GM23248 (cell line): ENCODE data around the gene APMAP. TPM values are rescaled to one million over a fixed set of nuclear protein-coding genes. Genes with fewer than 3 reads are reported as not detected.

Experiments used
- DNase-seq: peaks from one replicate; pipeline ENCODE4 v3.0.0-alpha.2; 2015
- H2AFZ ChIP-seq: fragments of 200-600 bp; sonication (generic); 2 replicates; pipeline ENCODE4 v1.6.1; 2016; ENCODE audit warnings: antibody characterized with exemption
- H3F3A ChIP-seq: fragments of 200-600 bp; sonication (generic); 2 replicates; pipeline ENCODE4 v1.6.1; 2016; ENCODE audit warnings: mild to moderate bottlenecking, antibody characterized with exemption, mixed run types; ENCODE audit not compliant: insufficient read depth
- H3K27ac ChIP-seq: fragments of 200-600 bp; sonication (generic); 2 replicates; pipeline ENCODE4 v1.5.1; 2016; ENCODE audit warnings: mild to moderate bottlenecking
- H3K27me3 ChIP-seq: fragments of 200-600 bp; sonication (generic); replicated peaks from 2 replicates; pipeline ENCODE4 v1.6.1; 2016; ENCODE audit warnings: mild to moderate bottlenecking; ENCODE audit not compliant: insufficient read depth
- H3K36me3 ChIP-seq: fragments of 200-600 bp; sonication (generic); 2 replicates; pipeline ENCODE4 v1.6.1; 2016; ENCODE audit warnings: low read depth, mild to moderate bottlenecking
- H3K4me1 ChIP-seq: fragments of 200-600 bp; sonication (generic); 2 replicates; pipeline ENCODE4 v1.6.1; 2016; ENCODE audit warnings: mild to moderate bottlenecking; ENCODE audit not compliant: insufficient read depth
- H3K4me2 ChIP-seq: fragments of 200-600 bp; sonication (generic); one replicate; pipeline ENCODE4 v1.6.1; 2016; ENCODE audit warnings: mild to moderate bottlenecking; ENCODE audit not compliant: unreplicated experiment
- H3K4me3 ChIP-seq: fragments of 200-600 bp; sonication (generic); 2 replicates; pipeline ENCODE4 v1.5.1; 2016; ENCODE audit warnings: mild to moderate bottlenecking
- H3K79me2 ChIP-seq: fragments of 200-600 bp; sonication (generic); 2 replicates; pipeline ENCODE4 v1.6.1; 2016; ENCODE audit warnings: mild to moderate bottlenecking; ENCODE audit not compliant: insufficient read depth
- H3K9ac ChIP-seq: fragments of 200-600 bp; sonication (generic); 2 replicates; pipeline ENCODE4 v1.6.1; 2016; ENCODE audit warnings: mild to moderate bottlenecking
- H3K9me2 ChIP-seq: fragments of 200-600 bp; sonication (generic); 2 replicates; pipeline ENCODE4 v1.6.1; 2016; ENCODE audit warnings: mixed run types, mild to moderate bottlenecking, moderate library complexity; ENCODE audit not compliant: insufficient read depth
- H3K9me3 ChIP-seq: fragments of 200-600 bp; sonication (generic); one replicate; pipeline ENCODE4 v1.6.1; 2017; ENCODE audit warnings: low read depth
- H4K20me1 ChIP-seq: fragments of 200-600 bp; sonication (generic); 2 replicates; pipeline ENCODE4 v1.6.0; 2016; ENCODE audit not compliant: insufficient read depth
- EZH2 ChIP-seq: fragments of 200-600 bp; sonication (generic); IDR thresholded peaks from 2 replicates; pipeline ENCODE4 v1.6.1; 2018; ENCODE audit warnings: antibody characterized with exemption, mild to moderate bottlenecking; ENCODE audit not compliant: insufficient read depth, poor library complexity, severe bottlenecking
- EZH2phosphoT487 ChIP-seq: fragments of 200-600 bp; sonication (generic); IDR thresholded peaks from 2 replicates; pipeline ENCODE4 v1.6.1; 2018; ENCODE audit warnings: antibody characterized with exemption, moderate library complexity, mild to moderate bottlenecking, low read depth; ENCODE audit not compliant: insufficient read depth
- WGBS, 2 experiments: methylation state at CpG; one replicate each; pipeline ENCODE4 v1.1.6; 2015 to 2017; ENCODE audit warnings: low lambda C conversion rate in 2 of 2, low coverage in 1 of 2; ENCODE audit errors: missing lambda C conversion rate in 2 of 2; 5-methylcytosine and 5-hydroxymethylcytosine counted together
- in situ Hi-C: fragments of 300-500 bp; cut with MboI; formaldehyde crosslinking; loops from 2 replicates; pipeline ENCODE4 v1.15.0; 2020
- polyA plus RNA-seq: library from polyadenylated mRNA; unstranded; fragments of >200 nt; fragmentation: Nextera tagmentation; extraction: Ambion mirVana; gene quantifications from 2 replicates; pipeline ENCODE4 v1.2.1, GENCODE V29; 2016
- total RNA-seq: library from RNA; depleted of rRNA; stranded (reverse); fragments of >200 nt; shearing (Covaris generic); gene quantifications from 2 replicates; pipeline ENCODE4 v1.2.3, GENCODE V29; 2014

Gene APMAP
- total and polyA plus RNA-seq, 2 experiments from 2014 or later, result 109 to 123 TPM

DNA sequence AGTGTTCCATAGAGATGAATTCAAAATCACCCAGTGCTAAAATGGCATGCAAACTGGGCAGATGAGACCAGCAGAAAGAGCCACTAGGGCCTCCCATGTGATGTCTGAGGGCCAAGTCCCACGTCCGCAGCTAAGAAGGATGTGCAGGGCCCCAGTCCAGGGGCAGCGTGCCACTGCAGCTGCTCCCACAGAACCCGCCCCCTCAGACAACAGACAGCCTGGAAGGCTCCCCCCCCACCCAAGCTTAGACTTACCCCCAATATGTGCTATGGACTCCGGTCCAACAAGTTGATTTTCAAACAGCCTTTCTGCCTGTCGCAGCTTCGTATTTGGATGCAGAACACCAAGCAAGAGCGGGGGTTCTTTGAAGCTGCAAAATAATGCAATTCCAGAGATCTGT lies 14.0 kb downstream of the APMAP start:
- Histone ChIP-seq H3K9ac (no peak overlapping the region), H3K27ac (no peak overlapping the region), H3K9me2 (no peaks in the 10 kb centered on the region), H3K36me3 (no peaks in the 10 kb centered on the region; the same call in 1 of the 2 replicates), H3K4me2 (no peak overlapping the region), H2AFZ (no peak overlapping the region), H3K4me3 (no peak overlapping the region), H3F3A (no peaks in the 10 kb centered on the region), H3K79me2 (peaks cover 15% of the 10 kb centered on the region; the same call in 1 of the 2 replicates), H3K27me3 (no peaks in the 10 kb centered on the region), H3K4me1 (no peaks in the 10 kb centered on the region), H4K20me1 (0 out of 2 replicates have a peak, but pooled peaks cover 4% of the 10 kb centered on the region), H3K9me3 (no peaks in the 10 kb centered on the region)
- TF ChIP-seq EZH2 (no peak), EZH2phosphoT487 (no peak)
- WGBS, 2 experiments, result 67 to 70% methylated on average over 8 of the region's 8 CpGs
- in situ Hi-C loops, result loop anchor here (25.0 kb wide), 2 partner anchors 534 to 884 kb away; no protein-coding TSS in a partner anchor
- DNase-seq, result no peak

- no peaks in the 10 kb centered on the region for H3K9me3 ChIP-seq
- no peak overlapping the region for H3K9ac ChIP-seq
- H3K79me2 ChIP-seq, result 0 out of 2 replicates have a peak, but pooled peaks cover 8% of the 10 kb centered on the region
- H3F3A ChIP-seq, result no peaks in the 10 kb centered on the region
- in situ Hi-C loops, result loop anchor here (25.0 kb wide), 2 partner anchors 535 to 885 kb away; no protein-coding TSS in a partner anchor
- no peak overlapping the region for H3K27ac ChIP-seq
- 91 to 92% methylated on average over 3 of the region's 3 CpGs for WGBS, 2 experiments
- no peaks in the 10 kb centered on the region for H3K9me2 ChIP-seq
- H4K20me1 ChIP-seq, result 0 out of 2 replicates have a peak, but pooled peaks cover 4% of the 10 kb centered on the region
- H3K36me3 ChIP-seq, result peaks cover 6% of the 10 kb centered on the region; the same call in 1 of the 2 replicates
- TF ChIP-seq EZH2phosphoT487, result no peak
- H3K4me1 ChIP-seq, result no peaks in the 10 kb centered on the region
- H3K27me3 ChIP-seq, result no peaks in the 10 kb centered on the region
- no peak for DNase-seq
- H3K4me2 ChIP-seq, result no peak overlapping the region
- H2AFZ ChIP-seq, result no peak overlapping the region
- H3K4me3 ChIP-seq, result no peak overlapping the region
These were observed 14.8 kb downstream of the APMAP start for GRCh38 chr20:24977797-24978196.

DNA sequence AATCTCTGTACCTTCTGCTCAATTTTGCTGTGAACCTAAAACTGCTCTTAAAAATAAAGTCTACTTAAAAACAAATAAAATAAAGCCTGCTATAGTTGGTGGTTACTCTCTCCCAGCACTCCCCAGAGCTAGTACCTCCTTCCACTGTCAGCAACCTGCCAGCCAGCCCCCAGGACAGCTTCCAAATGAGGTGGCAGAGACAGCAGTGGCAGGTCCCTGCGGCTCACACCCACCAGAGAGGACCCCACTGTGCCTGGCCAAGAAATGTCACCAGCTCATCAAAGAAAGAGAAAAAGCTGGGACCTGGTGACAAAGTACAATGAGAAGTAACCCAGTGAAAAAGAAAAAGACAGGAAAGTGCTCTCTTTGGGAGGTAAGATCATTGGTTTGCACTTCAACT lies 15.2 kb downstream of the APMAP start:
- Histone ChIP-seq H4K20me1 (0 out of 2 replicates have a peak, but pooled peaks cover 4% of the 10 kb centered on the region), H3K4me2 (no peak overlapping the region), H3K9me2 (no peaks in the 10 kb centered on the region), H3K9me3 (no peaks in the 10 kb centered on the region), H3K27me3 (no peaks in the 10 kb centered on the region), H3F3A (no peaks in the 10 kb centered on the region), H3K4me1 (no peaks in the 10 kb centered on the region), H3K36me3 (peaks cover 9% of the 10 kb centered on the region; the same call in 1 of the 2 replicates), H3K9ac (no peak overlapping the region), H3K4me3 (no peak overlapping the region), H3K79me2 (0 out of 2 replicates have a peak, but pooled peaks cover 7% of the 10 kb centered on the region), H2AFZ (no peak overlapping the region), H3K27ac (no peak overlapping the region)
- 95 to 100% methylated on average over 1 of the region's 1 CpG for WGBS, 2 experiments
- in situ Hi-C loops, result loop anchor here (25.0 kb wide), 2 partner anchors 535 to 885 kb away; no protein-coding TSS in a partner anchor
- DNase-seq, result no peak
- TF ChIP-seq EZH2 (no peak), EZH2phosphoT487 (no peak)

DNA sequence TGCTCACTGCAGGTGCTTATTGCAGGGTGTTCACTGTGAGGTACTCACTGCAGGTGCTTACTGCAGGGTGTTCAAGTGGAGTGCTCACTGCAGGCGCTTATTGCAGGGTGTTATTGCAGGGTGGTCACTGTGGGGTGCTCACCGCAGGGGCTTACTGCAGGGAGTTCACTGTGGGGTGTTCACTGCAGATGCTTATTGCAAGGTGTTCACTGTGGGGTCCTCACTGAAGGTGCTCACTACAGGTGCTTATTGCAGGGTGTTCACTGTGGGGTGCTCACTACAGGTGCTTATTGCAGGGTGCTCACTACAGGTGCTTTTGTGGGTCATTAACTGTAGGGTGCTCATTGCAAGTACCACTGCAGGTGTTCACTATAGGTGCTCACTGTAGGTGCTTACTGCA lies 20.2 kb downstream of the APMAP start:
- no peaks in the 10 kb centered on the region for H3K27me3 ChIP-seq
- H2AFZ ChIP-seq, result no peak overlapping the region
- WGBS, 2 experiments, result 100% methylated on average over 2 of the region's 2 CpGs
- in situ Hi-C loops, result no loop called here
- no peak overlapping the region for H3K4me3 ChIP-seq
- no peaks in the 10 kb centered on the region for H3K4me1 ChIP-seq
- H3K36me3 ChIP-seq, result peaks cover 9% of the 10 kb centered on the region; the same call in 1 of the 2 replicates
- H3K4me2 ChIP-seq, result no peak overlapping the region
- no peak for DNase-seq
- no peak overlapping the region for H3K27ac ChIP-seq
- TF ChIP-seq EZH2phosphoT487, result no peak
- no peak overlapping the region for H3K9ac ChIP-seq
- 0 out of 2 replicates have a peak, but pooled peaks cover 4% of the 10 kb centered on the region for H4K20me1 ChIP-seq
- H3K9me2 ChIP-seq, result no peaks in the 10 kb centered on the region
- H3K79me2 ChIP-seq, result 0 out of 2 replicates have a peak, but pooled peaks cover 7% of the 10 kb centered on the region
- H3K9me3 ChIP-seq, result no peaks in the 10 kb centered on the region
- H3F3A ChIP-seq, result no peaks in the 10 kb centered on the region
